GM23248 (cell line): ENCODE measurements around the gene HRH1. TPM values are rescaled to one million over a fixed set of nuclear protein-coding genes. Genes with fewer than 3 reads are reported as not detected.
A peak's percentile ranks its signal among the peaks of the same experiment; 100 is the strongest.

Source experiments
- DNase-seq: peaks from one replicate; pipeline ENCODE4 v3.0.0-alpha.2; 2015
- H2AFZ ChIP-seq: fragments of 200-600 bp; sonication (generic); 2 replicates; pipeline ENCODE4 v1.6.1; 2016; ENCODE audit warnings: antibody characterized with exemption
- H3F3A ChIP-seq: fragments of 200-600 bp; sonication (generic); 2 replicates; pipeline ENCODE4 v1.6.1; 2016; ENCODE audit warnings: mild to moderate bottlenecking, antibody characterized with exemption, mixed run types; ENCODE audit not compliant: insufficient read depth
- H3K27ac ChIP-seq: fragments of 200-600 bp; sonication (generic); 2 replicates; pipeline ENCODE4 v1.5.1; 2016; ENCODE audit warnings: mild to moderate bottlenecking
- H3K27me3 ChIP-seq: fragments of 200-600 bp; sonication (generic); replicated peaks from 2 replicates; pipeline ENCODE4 v1.6.1; 2016; ENCODE audit warnings: mild to moderate bottlenecking; ENCODE audit not compliant: insufficient read depth
- H3K36me3 ChIP-seq: fragments of 200-600 bp; sonication (generic); 2 replicates; pipeline ENCODE4 v1.6.1; 2016; ENCODE audit warnings: low read depth, mild to moderate bottlenecking
- H3K4me1 ChIP-seq: fragments of 200-600 bp; sonication (generic); 2 replicates; pipeline ENCODE4 v1.6.1; 2016; ENCODE audit warnings: mild to moderate bottlenecking; ENCODE audit not compliant: insufficient read depth
- H3K4me2 ChIP-seq: fragments of 200-600 bp; sonication (generic); one replicate; pipeline ENCODE4 v1.6.1; 2016; ENCODE audit warnings: mild to moderate bottlenecking; ENCODE audit not compliant: unreplicated experiment
- H3K4me3 ChIP-seq: fragments of 200-600 bp; sonication (generic); 2 replicates; pipeline ENCODE4 v1.5.1; 2016; ENCODE audit warnings: mild to moderate bottlenecking
- H3K79me2 ChIP-seq: fragments of 200-600 bp; sonication (generic); 2 replicates; pipeline ENCODE4 v1.6.1; 2016; ENCODE audit warnings: mild to moderate bottlenecking; ENCODE audit not compliant: insufficient read depth
- H3K9ac ChIP-seq: fragments of 200-600 bp; sonication (generic); 2 replicates; pipeline ENCODE4 v1.6.1; 2016; ENCODE audit warnings: mild to moderate bottlenecking
- H3K9me2 ChIP-seq: fragments of 200-600 bp; sonication (generic); 2 replicates; pipeline ENCODE4 v1.6.1; 2016; ENCODE audit warnings: mixed run types, mild to moderate bottlenecking, moderate library complexity; ENCODE audit not compliant: insufficient read depth
- H3K9me3 ChIP-seq: fragments of 200-600 bp; sonication (generic); one replicate; pipeline ENCODE4 v1.6.1; 2017; ENCODE audit warnings: low read depth
- H4K20me1 ChIP-seq: fragments of 200-600 bp; sonication (generic); 2 replicates; pipeline ENCODE4 v1.6.0; 2016; ENCODE audit not compliant: insufficient read depth
- EZH2 ChIP-seq: fragments of 200-600 bp; sonication (generic); IDR thresholded peaks from 2 replicates; pipeline ENCODE4 v1.6.1; 2018; ENCODE audit warnings: antibody characterized with exemption, mild to moderate bottlenecking; ENCODE audit not compliant: insufficient read depth, poor library complexity, severe bottlenecking
- EZH2phosphoT487 ChIP-seq: fragments of 200-600 bp; sonication (generic); IDR thresholded peaks from 2 replicates; pipeline ENCODE4 v1.6.1; 2018; ENCODE audit warnings: antibody characterized with exemption, moderate library complexity, mild to moderate bottlenecking, low read depth; ENCODE audit not compliant: insufficient read depth
- WGBS, 2 experiments: methylation state at CpG; one replicate each; pipeline ENCODE4 v1.1.6; 2015 to 2017; ENCODE audit warnings: low lambda C conversion rate in 2 of 2, low coverage in 1 of 2; ENCODE audit errors: missing lambda C conversion rate in 2 of 2; 5-methylcytosine and 5-hydroxymethylcytosine counted together
- in situ Hi-C: fragments of 300-500 bp; cut with MboI; formaldehyde crosslinking; loops from 2 replicates; pipeline ENCODE4 v1.15.0; 2020
- polyA plus RNA-seq: library from polyadenylated mRNA; unstranded; fragments of >200 nt; fragmentation: Nextera tagmentation; extraction: Ambion mirVana; gene quantifications from 2 replicates; pipeline ENCODE4 v1.2.1, GENCODE V29; 2016
- total RNA-seq: library from RNA; depleted of rRNA; stranded (reverse); fragments of >200 nt; shearing (Covaris generic); gene quantifications from 2 replicates; pipeline ENCODE4 v1.2.3, GENCODE V29; 2014

Gene HRH1
- total and polyA plus RNA-seq, 2 experiments from 2014 or later: 7.1 to 9.0 TPM

DNA sequence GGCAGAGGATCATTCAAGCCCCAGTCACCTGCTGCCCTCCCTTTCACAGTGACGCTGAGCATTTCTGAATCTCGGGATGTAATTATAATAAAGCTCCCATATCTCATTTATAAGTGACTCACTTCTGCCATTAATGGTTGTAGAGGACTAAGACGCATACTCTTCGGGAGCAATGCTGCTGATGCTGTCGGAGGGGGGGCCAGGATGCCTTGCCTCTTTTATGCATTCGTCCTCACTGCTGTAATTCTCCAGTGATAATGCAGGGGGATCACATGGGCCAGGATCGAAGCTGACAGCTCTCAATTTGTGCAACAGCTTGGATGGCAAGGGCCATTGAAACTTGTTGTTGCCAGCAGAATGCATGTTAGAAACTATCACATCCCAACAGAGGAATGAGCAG, 3.1 kb downstream of the HRH1 start:
- DNase-seq: no peak

GRCh38 chr3:11159421-11159904, 5.2 kb downstream of the HRH1 start:
- Histone ChIP-seq H2AFZ (peak overlapping the region; percentile 45), H3K4me2 (peak overlapping the region; percentile 60), H3K36me3 (no peaks in the 10 kb centered on the region), H4K20me1 (no peaks in the 10 kb centered on the region), H3K27ac (peak overlapping the region; percentile 89), H3K4me3 (peak overlapping the region; percentile 16; the same call in 1 of the 2 replicates), H3K9ac (peak overlapping the region; percentile 70), H3K4me1 (peaks cover 23% of the 10 kb centered on the region), H3K9me2 (no peaks in the 10 kb centered on the region), H3F3A (peaks cover 36% of the 10 kb centered on the region), H3K27me3 (no peaks in the 10 kb centered on the region), H3K9me3 (no peaks in the 10 kb centered on the region), H3K79me2 (peaks cover 81% of the 10 kb centered on the region)
- TF ChIP-seq EZH2phosphoT487 (no peak), EZH2 (no peak)
- in situ Hi-C loops: loop anchor here (25.0 kb wide), 1 partner anchor 178 kb away; no protein-coding TSS in a partner anchor
- peak; percentile 96 for DNase-seq
- WGBS, 2 experiments: 2% methylated on average over 5 of the region's 5 CpGs

More for the DNA sequence above, 3.1 kb downstream of the HRH1 start:
- H2AFZ ChIP-seq: no peak overlapping the region
- no peaks in the 10 kb centered on the region for H3K9me3 ChIP-seq
- H3F3A ChIP-seq: peaks cover 40% of the 10 kb centered on the region
- no peaks in the 10 kb centered on the region for H3K27me3 ChIP-seq
- no peak overlapping the region for H3K27ac ChIP-seq
- in situ Hi-C loops: loop anchor here (25.0 kb wide), 1 partner anchor 180 kb away; no protein-coding TSS in a partner anchor
- H3K4me3 ChIP-seq: no peak overlapping the region
- 80 to 81% methylated on average over 7 of the region's 7 CpGs for WGBS, 2 experiments
- H3K36me3 ChIP-seq: no peaks in the 10 kb centered on the region
- H3K4me2 ChIP-seq: no peak overlapping the region
- no peaks in the 10 kb centered on the region for H4K20me1 ChIP-seq
- peaks cover 27% of the 10 kb centered on the region for H3K4me1 ChIP-seq
- no peak for TF ChIP-seq EZH2
- TF ChIP-seq EZH2phosphoT487: no peak
- peaks cover 61% of the 10 kb centered on the region for H3K79me2 ChIP-seq
- H3K9ac ChIP-seq: no peak overlapping the region
- no peaks in the 10 kb centered on the region for H3K9me2 ChIP-seq

GRCh38 chr3:11161666-11162065, 7.4 kb downstream of the HRH1 start:
- in situ Hi-C loops: loop anchor here (25.0 kb wide), 1 partner anchor 176 kb away; no protein-coding TSS in a partner anchor
- no peaks in the 10 kb centered on the region for H3K36me3 ChIP-seq
- H2AFZ ChIP-seq: no peak overlapping the region

GRCh38 chr3:11162401-11163345, 8.4 kb downstream of the HRH1 start:
- Histone ChIP-seq H3K4me3 (no peak overlapping the region), H3K9ac (no peak overlapping the region), H3K27me3 (no peaks in the 10 kb centered on the region), H3K27ac (no peak overlapping the region), H2AFZ (no peak overlapping the region), H3K79me2 (peaks cover 80% of the 10 kb centered on the region), H3K9me2 (no peaks in the 10 kb centered on the region), H3K36me3 (no peaks in the 10 kb centered on the region), H3K9me3 (no peaks in the 10 kb centered on the region), H3K4me2 (no peak overlapping the region), H3K4me1 (peaks cover 16% of the 10 kb centered on the region), H3F3A (peaks cover 29% of the 10 kb centered on the region), H4K20me1 (no peaks in the 10 kb centered on the region)
- 82 to 85% methylated on average over 6 of the region's 6 CpGs for WGBS, 2 experiments
- DNase-seq: no peak
- no peak for TF ChIP-seq EZH2
- no peak for TF ChIP-seq EZH2phosphoT487
- in situ Hi-C loops: loop anchor here (25.0 kb wide), 1 partner anchor 175 kb away; no protein-coding TSS in a partner anchor

More at GRCh38 chr3:11161666-11162065, 7.4 kb downstream of the HRH1 start:
- H3K4me3 ChIP-seq: no peak overlapping the region
- H3K27ac ChIP-seq: no peak overlapping the region
- TF ChIP-seq EZH2 (no peak), EZH2phosphoT487 (no peak)
- DNase-seq: no peak
- no peaks in the 10 kb centered on the region for H3K9me3 ChIP-seq
- H3F3A ChIP-seq: peaks cover 29% of the 10 kb centered on the region
- H4K20me1 ChIP-seq: no peaks in the 10 kb centered on the region
- no peaks in the 10 kb centered on the region for H3K27me3 ChIP-seq
- WGBS, 2 experiments: 98 to 99% methylated on average over 7 of the region's 7 CpGs
- peaks cover 16% of the 10 kb centered on the region for H3K4me1 ChIP-seq
- no peak overlapping the region for H3K9ac ChIP-seq
- peaks cover 87% of the 10 kb centered on the region for H3K79me2 ChIP-seq
- H3K4me2 ChIP-seq: no peak overlapping the region
- no peaks in the 10 kb centered on the region for H3K9me2 ChIP-seq
